NCI-H2029 treated with DMSO at 0.1 percent for 48 hours (cell line): ENCODE measurements around the gene HLA-A.

Experiments
- DNase-seq: peaks from one replicate; lab custom pipeline; 2025; lab: John Stamatoyannopoulos, UW

Gene HLA-A

DNA sequence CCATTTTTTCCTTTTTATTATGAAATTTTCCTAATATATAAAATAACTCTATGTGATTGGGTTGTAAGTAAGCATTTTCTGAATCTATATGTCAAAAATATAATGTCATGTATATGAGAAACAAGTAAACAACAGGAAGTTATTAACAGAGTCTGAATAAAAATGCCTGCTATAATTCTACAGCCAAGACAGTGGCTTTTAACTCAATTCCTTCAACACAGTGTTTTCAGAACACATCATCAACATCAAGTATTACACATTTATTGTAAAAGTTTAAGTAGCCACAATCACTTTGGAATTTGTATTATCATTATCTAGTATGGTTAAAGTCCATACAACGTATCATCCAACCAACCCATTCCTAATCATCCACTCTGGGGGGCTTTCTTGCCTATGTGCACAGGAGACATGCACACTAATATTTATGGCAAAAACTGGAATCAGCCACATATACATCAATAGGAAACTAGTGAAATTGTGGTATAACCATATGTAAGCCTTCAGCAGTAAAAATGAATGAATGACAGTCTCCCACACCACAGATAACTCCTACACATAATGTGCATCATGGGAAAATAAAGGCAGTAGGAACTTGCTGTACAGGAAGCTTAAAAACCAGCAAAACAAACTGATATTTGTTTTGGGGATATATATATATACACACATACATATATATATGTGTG lies 6.9 kb upstream of the HLA-A start:
- no peak for DNase-seq

DNA sequence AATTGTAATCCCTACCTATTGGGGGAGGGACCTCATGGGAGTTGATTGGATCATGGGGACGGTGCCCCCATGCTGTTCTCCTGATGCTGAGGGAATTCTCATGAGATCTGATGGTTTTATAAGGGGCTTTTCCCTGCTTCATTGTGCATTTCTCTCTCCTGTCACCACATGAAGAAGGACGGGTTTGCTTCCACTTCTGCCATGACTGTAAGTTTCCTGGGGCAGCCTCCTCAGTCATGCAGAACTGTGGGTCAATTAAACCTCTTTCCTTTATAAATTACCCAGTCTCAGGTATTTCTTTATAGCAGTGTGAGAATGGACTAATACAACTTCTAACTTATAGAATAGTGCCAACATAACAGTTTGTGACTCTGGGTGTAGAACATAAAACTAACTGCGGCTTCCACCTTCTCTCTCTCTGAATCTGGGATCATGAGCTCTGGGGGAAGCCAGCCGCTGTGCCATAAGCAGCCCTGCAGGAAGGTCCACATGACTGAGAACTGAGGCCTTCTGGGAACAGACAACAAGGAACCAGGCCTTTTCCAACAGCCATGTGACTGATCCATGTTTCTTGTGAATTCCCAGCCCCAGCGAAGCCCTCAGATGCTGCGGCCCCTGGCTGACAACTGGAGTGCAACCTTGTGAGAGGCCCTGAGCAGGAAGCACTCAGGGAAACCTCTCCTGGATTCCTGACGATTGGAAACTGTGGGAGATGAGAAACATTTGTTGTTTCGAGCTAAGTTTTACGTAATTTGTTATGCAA lies 3.4 kb upstream of the HLA-A start:
- DNase-seq: no peak

DNA sequence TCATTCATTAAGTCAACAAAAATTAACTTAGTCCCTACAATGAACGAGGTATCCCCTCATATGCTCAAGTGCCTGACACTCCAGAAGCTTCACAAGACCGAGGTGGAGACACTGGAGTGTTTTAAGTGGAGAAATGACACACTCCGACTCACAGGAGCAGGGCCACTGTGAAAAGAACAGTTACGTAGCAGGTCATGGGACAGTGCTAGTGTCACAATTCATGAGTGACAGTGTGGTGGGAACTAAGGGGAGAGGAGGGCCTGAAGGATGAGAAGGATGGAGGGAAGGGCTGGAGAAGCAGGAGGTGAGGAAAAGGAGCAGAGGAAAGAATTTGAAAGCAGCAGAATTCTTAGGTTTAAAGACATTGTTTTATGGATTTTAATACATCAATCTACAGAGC lies 1.3 kb upstream of the HLA-A start:
- DNase-seq: no peak

DNA sequence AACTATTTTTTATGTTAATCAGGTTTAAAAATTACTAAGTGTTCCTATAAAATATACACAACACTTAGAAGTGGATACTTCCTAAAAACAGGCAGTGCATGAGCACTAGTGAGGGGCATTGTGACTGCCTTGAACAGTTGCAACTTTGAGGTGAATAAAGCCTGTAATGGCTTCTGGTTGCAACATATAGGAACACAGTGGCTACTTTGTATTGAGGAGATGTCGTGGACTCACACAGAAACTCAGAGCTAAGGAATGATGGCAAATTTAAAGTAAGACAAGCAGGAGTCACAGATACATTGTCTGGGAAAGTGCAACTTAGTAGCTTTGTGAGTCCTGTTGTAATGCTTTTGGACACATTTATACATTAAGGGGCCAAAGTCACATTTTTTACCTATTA lies 861 bp upstream of the HLA-A start:
- DNase-seq: no peak

DNA sequence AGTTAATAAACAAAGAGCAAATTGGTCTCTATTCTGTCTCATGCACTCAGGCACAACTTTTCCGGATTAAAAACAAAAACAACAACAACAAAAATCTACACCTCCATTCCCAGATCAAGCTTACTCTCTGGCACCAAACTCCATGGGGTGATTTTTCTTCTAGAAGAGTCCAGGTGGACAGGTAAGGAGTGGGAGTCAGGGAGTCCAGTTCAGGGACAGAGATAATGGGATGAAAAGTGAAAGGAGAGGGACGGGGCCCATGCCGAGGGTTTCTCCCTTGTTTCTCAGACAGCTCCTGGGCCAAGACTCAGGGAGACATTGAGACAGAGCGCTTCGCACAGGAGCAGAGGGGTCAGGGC lies 437 bp upstream of the HLA-A start:
- DNase-seq: no peak

DNA sequence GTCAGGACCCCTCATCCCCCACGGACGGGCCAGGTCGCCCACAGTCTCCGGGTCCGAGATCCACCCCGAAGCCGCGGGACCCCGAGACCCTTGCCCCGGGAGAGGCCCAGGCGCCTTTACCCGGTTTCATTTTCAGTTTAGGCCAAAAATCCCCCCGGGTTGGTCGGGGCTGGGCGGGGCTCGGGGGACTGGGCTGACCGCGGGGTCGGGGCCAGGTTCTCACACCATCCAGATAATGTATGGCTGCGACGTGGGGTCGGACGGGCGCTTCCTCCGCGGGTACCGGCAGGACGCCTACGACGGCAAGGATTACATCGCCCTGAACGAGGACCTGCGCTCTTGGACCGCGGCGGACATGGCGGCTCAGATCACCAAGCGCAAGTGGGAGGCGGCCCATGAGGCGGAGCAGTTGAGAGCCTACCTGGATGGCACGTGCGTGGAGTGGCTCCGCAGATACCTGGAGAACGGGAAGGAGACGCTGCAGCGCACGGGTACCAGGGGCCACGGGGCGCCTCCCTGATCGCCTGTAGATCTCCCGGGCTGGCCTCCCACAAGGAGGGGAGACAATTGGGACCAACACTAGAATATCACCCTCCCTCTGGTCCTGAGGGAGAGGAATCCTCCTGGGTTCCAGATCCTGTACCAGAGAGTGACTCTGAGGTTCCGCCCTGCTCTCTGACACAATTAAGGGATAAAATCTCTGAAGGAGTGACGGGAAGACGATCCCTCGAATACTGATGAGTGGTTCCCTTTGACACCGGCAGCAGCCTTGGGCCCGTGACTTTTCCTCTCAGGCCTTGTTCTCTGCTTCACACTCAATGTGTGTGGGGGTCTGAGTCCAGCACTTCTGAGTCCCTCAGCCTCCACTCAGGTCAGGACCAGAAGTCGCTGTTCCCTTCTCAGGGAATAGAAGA lies 978 bp downstream of the HLA-A start:
- no peak for DNase-seq

DNA sequence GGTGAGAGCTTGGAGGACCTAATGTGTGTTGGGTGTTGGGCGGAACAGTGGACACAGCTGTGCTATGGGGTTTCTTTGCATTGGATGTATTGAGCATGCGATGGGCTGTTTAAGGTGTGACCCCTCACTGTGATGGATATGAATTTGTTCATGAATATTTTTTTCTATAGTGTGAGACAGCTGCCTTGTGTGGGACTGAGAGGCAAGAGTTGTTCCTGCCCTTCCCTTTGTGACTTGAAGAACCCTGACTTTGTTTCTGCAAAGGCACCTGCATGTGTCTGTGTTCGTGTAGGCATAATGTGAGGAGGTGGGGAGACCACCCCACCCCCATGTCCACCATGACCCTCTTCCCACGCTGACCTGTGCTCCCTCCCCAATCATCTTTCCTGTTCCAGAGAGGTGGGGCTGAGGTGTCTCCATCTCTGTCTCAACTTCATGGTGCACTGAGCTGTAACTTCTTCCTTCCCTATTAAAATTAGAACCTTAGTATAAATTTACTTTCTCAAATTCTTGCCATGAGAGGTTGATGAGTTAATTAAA lies 3.0 kb downstream of the HLA-A start:
- no peak for DNase-seq

DNA sequence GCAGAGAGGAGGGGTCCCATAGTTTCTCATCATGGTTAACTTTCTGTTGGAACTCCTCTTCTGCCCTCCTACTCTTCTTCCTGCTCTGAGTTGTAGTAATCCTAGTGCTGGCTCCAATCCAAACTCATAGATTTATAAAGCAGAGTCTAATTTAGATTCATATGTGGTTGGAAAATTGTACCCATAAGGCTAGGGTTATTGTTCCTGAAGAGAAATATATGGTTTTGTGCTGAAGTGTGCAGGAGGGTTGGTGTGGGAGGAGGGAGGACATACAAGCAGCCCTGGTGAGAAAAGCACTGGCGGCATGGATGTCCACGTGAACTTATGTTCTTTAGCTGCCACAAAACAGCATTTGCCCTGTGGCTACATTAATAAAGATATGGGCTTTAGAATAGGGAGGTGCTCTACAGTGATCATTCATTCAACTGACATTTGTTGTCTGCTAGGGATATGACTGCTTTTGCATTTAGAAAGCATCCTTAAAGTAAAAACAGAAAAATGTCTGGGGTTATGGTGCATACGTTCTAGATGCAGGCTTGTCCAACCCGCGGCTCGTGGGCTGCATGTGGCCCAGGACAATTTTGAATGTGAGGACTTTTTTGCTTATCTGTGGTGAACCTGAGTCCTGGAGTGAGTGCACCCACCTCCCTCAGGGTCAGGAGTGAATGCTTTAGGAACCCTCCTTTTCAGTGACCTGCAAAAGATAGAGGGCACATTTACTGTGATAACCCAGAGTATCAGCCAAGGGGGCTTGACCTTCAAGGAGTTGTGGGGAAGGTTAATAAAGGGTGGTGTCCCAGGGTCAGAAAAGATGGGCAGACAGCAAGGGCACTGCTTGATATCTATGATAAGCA lies 4.1 kb downstream of the HLA-A start:
- no peak for DNase-seq

DNA sequence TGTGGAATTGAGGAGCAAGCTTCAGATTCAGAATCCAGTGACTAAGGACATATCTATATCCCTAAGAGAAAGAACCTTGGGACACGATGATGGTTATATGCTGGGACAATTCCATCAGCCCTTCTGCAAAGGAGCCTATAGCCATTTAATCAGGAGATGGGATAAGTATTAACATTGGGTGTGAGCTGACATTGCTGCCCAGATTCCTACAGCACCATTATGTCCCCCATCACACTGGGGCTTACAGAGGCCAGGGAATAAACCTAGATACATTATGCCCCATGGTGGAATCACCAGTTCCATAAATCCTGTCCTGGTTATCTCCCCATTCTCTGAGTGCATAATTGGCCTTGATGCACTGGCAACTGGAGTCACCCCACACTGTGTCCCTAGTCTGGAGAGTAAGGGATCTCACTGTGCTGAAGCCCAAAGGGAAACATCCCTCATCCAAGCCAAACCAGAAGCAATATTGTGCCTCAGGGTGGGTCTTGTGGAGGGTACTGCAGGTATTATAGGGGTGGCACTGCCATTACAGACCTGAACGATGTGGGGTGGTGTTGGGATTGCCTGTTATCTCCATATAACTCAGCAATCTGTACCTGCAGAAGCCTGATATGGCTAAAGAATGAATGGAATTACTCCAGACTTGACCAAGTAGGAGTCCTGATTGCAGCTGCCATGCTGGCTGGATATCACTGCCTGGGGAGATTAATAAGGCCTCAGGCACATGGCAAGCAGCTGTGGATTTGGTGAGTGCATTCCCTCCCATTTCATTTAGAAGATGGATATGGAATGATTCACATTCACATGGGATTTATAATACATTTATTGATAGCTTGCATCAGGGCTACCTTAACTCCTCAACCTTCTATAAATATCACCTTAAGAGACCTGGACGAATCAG lies 5.0 kb downstream of the HLA-A start:
- DNase-seq: no peak

DNA sequence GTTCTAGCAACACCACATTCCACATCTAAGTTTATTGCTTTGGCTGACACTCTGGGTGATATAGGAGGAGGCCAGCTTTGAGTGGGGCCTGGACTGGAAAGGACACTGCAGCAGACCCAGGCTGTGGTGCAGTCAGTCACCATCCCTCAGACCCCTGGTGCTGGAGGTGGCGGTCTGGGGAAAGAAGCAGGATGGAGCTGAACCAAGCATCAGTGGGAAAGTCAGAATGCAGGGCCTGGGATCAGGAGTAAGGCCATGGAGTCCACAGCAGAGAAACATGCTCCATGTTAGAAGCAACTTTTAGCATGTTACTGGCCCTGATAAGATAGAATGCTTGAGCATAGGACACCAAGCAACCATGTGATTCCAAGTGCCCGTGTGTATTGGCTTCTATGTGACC lies 5.9 kb downstream of the HLA-A start:
- no peak for DNase-seq

DNA sequence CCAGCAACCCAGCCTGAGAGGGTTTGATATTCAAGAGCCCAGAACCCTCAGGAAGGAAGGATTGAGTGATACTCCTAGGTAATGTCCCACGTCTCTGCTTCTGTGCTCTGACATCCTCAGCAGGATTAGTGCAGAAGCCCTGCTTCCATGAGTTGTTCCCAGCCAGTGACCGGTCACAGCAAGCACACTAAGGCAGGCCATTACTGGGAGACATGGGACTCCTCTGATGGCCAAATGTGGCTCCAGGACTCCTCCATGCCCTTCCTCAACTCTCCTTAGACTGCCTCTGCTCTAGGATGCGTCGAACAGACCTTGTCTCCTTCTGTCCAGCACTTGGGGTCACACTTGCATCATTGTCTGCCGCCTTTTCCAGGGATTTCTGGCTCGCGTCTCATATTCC lies 7.6 kb downstream of the HLA-A start:
- no peak for DNase-seq

DNA sequence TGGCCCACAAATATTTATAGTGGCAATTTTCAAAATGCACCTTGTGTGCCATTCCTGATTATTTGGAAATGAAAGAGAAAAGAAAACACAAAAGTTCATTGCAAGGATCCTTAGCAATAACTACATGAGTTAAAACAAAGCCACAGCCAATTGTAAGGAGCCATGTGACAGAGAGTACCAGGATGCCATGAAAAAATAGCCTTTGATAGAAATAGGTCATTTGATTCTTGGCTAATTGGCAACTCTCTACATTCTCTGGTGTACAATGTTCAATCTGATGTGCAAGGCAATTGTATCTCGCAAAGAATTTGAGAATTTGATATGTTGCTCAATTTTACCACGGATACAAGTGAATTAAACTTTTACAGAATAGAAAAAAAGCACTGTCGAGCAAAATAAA lies 9.6 kb downstream of the HLA-A start:
- DNase-seq: no peak

DNA sequence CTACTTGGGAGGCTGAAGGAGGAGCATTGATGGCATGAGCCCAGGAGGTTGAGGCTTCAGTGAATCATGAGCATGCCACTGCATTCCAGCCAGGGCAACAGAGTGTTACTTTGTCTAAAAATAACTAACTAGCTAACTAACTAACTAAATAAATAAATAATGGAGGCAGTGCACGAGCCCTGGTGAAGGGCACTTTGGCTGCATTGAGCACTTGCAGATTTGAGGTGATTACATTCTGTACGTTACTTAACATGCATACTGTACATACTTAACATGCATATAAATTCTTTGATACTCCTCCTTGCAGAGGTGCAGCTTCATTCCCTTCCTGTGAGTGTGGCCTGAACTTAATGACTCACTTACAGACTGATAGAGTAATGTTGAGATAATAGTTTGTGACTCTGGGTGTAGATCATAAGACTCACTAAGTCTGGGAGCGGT lies 10.7 kb downstream of the HLA-A start:
- no peak for DNase-seq

DNA sequence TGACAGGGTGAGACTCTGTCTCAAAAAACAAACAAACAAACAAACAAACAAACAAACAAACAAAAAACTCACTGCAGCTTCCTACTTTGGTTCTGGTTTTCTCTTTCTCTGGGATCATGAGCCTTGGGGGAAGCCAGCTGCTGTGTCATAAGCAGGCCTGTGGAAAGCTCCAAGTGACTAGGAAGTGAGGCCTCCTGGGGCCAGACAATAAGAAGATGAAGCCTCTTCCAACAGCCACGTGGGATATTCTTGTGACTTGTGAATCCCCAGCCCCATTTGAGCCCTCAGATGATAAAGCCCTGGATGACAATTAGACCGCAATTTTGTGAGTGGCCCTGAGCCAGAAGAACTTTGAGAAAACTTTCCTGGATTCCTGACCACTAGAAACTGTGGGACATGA lies 11.4 kb downstream of the HLA-A start:
- no peak for DNase-seq

DNA sequence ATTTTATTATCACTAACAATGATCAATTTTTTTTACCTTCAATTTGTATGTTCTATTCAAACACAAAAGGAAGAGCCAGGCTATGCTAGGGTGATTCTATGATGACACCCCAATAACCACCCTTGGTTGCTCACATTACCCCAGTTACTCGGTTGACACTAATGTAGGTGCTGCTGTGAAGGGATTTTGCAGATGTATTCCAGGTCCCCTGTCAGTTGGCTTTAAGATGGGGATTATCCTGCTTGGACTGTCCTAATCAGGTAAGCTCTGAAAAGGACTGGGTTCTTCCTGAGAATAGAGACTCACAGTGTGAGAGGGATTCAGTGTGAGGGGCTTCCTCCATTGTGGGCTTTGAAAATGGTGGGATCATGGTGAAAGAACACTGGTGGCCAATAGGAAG lies 11.9 kb downstream of the HLA-A start:
- no peak for DNase-seq

DNA sequence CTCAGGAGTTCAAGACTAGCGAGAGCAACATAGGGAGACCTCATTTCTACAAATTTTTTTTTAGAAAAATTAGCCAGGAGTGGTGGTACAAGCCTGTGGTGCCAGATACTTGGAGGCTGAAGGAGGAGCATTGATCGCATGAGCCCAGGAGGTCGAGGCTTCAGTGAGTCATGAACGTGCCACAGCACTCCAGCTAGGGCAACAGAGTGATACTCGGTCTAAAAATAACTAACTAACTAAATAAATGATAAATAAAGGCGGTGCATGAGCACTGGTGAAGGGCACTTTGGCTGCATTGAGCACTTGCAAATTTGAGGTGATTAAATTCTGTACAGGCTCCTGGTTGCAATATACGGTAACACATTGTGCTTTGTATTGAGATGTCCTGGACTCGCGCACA lies 13.5 kb downstream of the HLA-A start:
- DNase-seq: no peak

DNA sequence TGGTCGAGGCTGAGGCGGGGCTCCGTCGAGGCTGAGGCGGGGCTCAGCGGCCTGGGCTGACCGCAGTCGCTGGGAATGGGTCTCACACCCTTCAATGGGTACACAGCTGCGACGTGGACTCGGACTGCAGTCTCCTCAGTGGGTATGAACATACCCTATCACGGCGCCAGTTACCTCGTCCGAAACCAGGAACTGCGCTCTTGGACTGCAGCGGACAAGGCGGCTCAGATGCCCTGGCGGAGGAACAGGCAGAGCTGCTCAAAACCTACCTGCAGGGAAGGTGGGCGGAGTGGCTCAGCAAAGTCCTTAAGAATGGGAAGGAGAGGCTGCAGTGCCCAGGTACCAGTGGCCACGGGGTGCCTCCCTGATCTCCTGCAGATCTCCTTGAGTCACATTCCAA lies 14.2 kb downstream of the HLA-A start:
- DNase-seq: no peak

DNA sequence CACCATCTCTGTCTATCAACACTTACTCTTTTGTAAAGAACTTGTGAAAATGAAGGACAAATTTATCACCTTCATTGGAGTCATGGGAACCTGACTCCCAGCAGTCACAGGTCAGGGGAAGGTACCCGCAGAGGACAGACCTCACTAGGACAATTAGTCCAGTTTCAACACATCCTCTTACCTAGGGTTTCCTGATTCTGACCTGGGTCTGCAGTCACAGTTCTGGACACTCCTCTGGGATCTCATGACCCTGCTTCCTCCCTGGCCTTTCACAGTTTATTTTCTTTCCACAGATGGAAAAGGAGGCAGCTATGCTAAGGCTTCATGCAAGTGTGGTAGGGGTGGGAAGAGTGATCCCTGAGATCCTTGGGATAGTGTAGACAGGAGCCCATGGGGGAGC lies 15.7 kb downstream of the HLA-A start:
- no peak for DNase-seq

DNA sequence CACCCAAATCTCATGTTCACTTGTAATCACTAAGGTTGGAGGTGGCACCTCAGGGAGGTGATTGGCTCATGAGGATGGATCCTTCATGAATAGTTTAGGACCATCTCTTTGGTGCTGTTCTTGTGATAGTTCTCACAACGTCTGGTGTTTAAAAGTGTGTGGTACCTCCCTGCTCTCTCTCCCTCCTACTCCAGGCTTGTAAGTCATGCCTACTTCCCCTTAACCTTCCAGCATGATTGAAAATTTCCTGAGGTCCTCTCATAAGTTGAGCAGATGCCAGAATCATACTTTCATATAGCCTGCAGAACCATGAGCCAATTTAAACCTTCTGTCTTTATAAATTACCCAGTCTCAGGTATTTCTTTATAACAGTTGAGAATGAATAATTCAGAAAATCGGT lies 16.6 kb downstream of the HLA-A start:
- DNase-seq: no peak

DNA sequence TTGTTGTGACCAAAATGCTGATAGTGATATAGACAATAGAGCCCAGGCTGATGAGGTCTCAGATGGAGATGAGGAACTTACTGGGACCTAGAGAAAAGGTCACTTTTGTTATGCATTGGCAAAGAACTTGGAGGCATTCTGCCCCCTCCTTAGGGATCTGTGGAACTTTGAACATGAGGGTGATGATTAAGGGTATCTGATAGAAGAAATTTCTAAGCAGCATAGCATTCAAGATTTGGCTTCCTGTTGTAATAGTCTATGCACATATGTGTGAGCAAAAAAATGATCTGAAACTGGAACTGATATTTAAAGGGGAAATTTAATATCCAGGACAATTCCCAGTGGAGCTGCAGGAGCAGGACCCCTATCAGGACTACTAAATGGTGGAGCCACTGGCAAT lies 17.1 kb downstream of the HLA-A start:
- DNase-seq: no peak

DNA sequence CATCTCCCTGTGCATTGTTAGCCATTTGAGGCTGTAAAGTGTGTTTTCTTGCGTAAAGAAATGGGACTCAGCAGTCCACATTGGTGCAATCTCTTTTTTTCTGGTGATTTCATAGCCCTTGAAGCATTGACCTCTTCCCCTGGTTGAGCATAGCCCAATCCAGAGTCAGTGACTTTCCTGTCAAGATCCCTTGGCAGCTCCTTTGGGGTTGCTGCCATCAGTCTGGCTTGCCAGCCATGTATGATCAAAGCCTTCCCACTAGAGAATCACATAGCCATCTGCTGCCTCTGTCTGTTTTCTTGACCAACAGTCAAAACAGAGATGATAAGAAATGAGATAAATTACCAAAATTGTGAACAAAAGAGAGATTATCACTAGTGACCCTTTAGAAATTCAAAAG lies 19.6 kb downstream of the HLA-A start:
- DNase-seq: no peak
